ENCODE results near the gene INO80B.
"Not testable (repeated sequence)": the region's sequence is repeated elsewhere in the genome, so short reads cannot be mapped to it uniquely, and the experiment has no call there.

Gene INO80B

DNA sequence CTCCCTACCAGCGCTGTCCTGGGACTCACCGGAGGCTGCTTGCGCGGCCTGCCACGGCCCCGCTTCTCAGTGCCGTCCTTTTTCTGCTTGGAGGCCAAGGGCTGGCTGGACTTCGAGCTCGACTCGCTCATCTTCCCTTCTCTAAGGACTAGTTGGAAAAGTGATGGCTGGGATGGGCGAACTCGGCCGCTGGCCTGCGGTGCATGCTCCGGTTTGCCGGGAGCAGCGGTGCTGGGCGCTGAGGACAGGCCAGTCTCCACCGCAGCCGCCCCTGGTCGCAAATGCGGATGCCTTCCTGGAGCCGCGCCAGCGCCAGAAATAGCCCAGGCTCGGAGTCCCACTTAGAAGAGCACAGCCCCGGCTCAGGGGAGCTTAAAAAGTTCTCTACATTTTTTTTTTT, 36.6 kb upstream of the INO80B start:
- Histone ChIP-seq H3K9me3 (ENCODE audit: control insufficient read depth, insufficient read depth, low read length) (no peaks in the 10 kb centered on the region), H3K27me3 (ENCODE audit: control insufficient read depth, insufficient read depth, low read length) (no peaks in the 10 kb centered on the region), H3K4me1 (ENCODE audit: control insufficient read depth, insufficient read depth, low read length) (no peaks in the 10 kb centered on the region), H3K27ac (ENCODE audit: low read length) (no peak overlapping the region), H3K36me3 (ENCODE audit: control insufficient read depth, insufficient read depth, low read length) (no peaks in the 10 kb centered on the region), H3K4me3 (ENCODE audit: low read length) (no peak overlapping the region)
- DNase-seq (ENCODE audit: low read depth, low spot score), result no peak
- WGBS (ENCODE audit: insufficient coverage, insufficient read length), result no CpG with 5 or more reads among the region's 27 CpGs

DNA sequence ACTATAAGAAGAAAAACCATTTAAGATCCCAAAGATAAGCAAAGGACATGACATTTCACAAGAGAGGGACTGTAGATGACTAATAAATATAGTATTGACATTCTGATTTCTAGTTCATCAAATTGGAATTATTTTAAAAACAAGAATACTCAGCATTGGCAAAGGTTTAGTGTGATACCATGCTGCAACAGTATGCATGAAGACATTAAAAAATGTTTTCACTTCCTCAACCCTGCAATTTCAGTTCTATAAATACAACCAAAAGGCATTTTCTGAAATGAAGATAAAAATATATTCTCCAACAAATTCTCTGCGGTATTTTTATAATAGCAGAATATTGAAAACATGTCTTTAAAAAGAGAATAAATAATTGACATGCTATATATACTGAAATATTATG, 35.5 kb upstream of the INO80B start:
- WGBS (ENCODE audit: insufficient coverage, insufficient read length), result no CpG with 5 or more reads among the region's 1 CpG
- Histone ChIP-seq H3K27me3 (ENCODE audit: control insufficient read depth, insufficient read depth, low read length) (no peaks in the 10 kb centered on the region), H3K36me3 (ENCODE audit: control insufficient read depth, insufficient read depth, low read length) (no peaks in the 10 kb centered on the region), H3K9me3 (ENCODE audit: control insufficient read depth, insufficient read depth, low read length) (no peaks in the 10 kb centered on the region), H3K4me1 (ENCODE audit: control insufficient read depth, insufficient read depth, low read length) (no peaks in the 10 kb centered on the region), H3K27ac (ENCODE audit: low read length) (no peak overlapping the region), H3K4me3 (ENCODE audit: low read length) (no peak overlapping the region)
- no peak for DNase-seq (ENCODE audit: low read depth, low spot score)

DNA sequence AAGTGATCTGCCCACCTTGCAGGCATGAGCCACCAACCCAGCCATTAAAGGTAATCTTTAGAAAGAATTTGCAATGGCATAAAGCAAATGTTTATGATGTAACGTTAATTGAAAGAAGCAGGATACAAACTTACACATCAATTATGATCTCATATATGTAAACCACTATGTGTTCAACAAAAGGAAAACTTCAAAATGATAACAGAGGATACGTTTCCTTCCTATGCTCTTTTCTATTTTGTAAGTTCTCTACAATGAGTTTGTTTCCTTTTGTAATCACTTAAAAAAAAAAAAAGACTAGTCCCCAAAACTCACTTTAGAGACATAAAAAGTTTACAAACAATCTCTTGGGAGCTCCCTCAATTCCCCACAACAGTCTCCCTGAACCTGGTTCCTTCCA, 34.9 kb upstream of the INO80B start:
- no peak overlapping the region for H3K4me3 ChIP-seq (ENCODE audit: low read length)
- H3K27me3 ChIP-seq (ENCODE audit: control insufficient read depth, insufficient read depth, low read length), result no peaks in the 10 kb centered on the region
- no peak overlapping the region for H3K27ac ChIP-seq (ENCODE audit: low read length)
- H3K9me3 ChIP-seq (ENCODE audit: control insufficient read depth, insufficient read depth, low read length), result no peaks in the 10 kb centered on the region
- H3K36me3 ChIP-seq (ENCODE audit: control insufficient read depth, insufficient read depth, low read length), result no peaks in the 10 kb centered on the region
- no peaks in the 10 kb centered on the region for H3K4me1 ChIP-seq (ENCODE audit: control insufficient read depth, insufficient read depth, low read length)
- DNase-seq (ENCODE audit: low read depth, low spot score), result no peak
- WGBS (ENCODE audit: insufficient coverage, insufficient read length), result no CpG with 5 or more reads among the region's 2 CpGs

DNA sequence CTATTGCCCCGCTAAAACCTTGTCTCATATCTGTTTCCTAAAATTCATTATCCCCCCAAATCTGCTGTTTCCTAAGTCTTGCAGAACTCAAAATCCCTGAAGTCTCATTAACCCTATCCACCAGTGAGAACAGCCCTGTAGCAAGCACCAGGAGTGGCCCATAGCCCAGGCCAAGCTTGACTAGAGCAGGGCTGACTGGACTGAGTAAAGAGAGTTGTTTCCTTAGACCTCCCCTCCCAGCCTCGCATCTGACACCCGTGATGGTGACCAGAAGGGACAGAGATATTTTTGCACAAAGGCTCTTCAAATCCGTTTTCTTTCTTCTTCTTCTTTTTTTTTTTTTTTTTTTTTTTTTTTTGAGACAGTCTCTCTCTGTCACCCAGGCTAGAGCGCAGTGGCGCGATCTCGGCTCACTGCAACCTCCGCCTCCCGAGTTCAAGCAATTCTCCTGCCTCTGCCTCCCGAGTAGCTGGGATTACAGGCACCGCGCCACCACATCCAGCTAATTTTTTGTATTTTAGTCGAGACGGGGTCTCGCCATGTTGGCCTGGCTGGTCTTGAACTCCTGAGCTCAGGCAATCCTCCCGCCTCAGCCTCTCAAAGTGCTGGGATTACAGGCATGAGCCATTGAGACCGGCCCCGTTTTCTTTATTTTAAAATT, 34.3 kb upstream of the INO80B start:
- H3K27me3 ChIP-seq (ENCODE audit: control insufficient read depth, insufficient read depth, low read length); H3K4me1 ChIP-seq (ENCODE audit: control insufficient read depth, insufficient read depth, low read length); H3K9me3 ChIP-seq (ENCODE audit: control insufficient read depth, insufficient read depth, low read length); H3K4me3 ChIP-seq (ENCODE audit: low read length); DNase-seq (ENCODE audit: low read depth, low spot score); H3K27ac ChIP-seq (ENCODE audit: low read length); H3K36me3 ChIP-seq (ENCODE audit: control insufficient read depth, insufficient read depth, low read length): not testable (repeated sequence)
- WGBS (ENCODE audit: insufficient coverage, insufficient read length), result no CpG with 5 or more reads among the region's 19 CpGs

DNA sequence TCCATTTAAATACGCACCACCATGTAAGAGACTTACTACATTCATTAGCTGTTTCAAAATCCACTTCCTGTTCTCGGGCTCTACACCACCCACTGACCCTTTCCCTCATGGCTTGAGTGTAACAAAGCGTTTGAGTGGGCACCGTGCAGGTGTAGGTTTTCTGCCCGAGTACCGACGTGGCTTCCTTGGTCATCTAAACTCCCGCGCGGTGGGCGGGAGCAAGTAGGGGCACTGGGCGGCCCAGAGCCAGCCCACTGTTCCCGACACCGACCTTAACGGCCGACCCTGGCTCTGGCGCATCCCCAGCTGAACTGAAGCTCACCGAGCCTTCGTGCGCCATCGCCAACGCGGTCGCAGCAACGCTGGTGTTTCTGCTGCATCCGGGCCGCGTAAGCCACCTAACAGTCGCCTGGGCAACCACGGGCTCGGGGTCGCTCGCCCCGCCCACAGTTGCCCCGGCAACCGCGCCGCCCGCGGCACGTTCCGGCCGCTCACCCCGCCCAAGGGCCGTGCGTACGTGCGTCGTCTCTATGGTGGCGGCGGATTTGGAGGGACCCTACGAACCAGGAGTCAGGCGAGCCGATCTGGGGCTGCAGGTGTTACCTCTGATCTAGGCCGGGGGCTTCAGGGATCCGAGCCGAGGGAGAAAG, 33.5 kb upstream of the INO80B start, which contains the start of the genes C2orf81 and WDR54:
C2orf81 (minus strand) TSS at position 399 of the 650 bp plus-strand sequence; CDS start at position 340, 59 bp downstream.
WDR54 (plus strand) TSS at position 510 of the 650 bp plus-strand sequence. CDS start 424 bp downstream, outside the sequence.
- peak; percentile 79 for DNase-seq (ENCODE audit: low read depth, low spot score)
- peak within 1 kb of the TSS; percentile 53; the same call in 1 of the 2 replicates for H3K4me3 ChIP-seq (ENCODE audit: low read length)
- H3K27me3 ChIP-seq (ENCODE audit: control insufficient read depth, insufficient read depth, low read length), result no peaks in the 10 kb centered on the region
- H3K27ac ChIP-seq (ENCODE audit: low read length), result no peak within 1 kb of the TSS
- WGBS (ENCODE audit: insufficient coverage, insufficient read length), result no CpG with 5 or more reads among the region's 57 CpGs
- no peaks in the 10 kb centered on the region for H3K4me1 ChIP-seq (ENCODE audit: control insufficient read depth, insufficient read depth, low read length)
- 0 out of 2 replicates have a peak, but pooled peaks cover 6% of the 10 kb centered on the region for H3K36me3 ChIP-seq (ENCODE audit: control insufficient read depth, insufficient read depth, low read length)
- H3K9me3 ChIP-seq (ENCODE audit: control insufficient read depth, insufficient read depth, low read length), result no peaks in the 10 kb centered on the region

DNA sequence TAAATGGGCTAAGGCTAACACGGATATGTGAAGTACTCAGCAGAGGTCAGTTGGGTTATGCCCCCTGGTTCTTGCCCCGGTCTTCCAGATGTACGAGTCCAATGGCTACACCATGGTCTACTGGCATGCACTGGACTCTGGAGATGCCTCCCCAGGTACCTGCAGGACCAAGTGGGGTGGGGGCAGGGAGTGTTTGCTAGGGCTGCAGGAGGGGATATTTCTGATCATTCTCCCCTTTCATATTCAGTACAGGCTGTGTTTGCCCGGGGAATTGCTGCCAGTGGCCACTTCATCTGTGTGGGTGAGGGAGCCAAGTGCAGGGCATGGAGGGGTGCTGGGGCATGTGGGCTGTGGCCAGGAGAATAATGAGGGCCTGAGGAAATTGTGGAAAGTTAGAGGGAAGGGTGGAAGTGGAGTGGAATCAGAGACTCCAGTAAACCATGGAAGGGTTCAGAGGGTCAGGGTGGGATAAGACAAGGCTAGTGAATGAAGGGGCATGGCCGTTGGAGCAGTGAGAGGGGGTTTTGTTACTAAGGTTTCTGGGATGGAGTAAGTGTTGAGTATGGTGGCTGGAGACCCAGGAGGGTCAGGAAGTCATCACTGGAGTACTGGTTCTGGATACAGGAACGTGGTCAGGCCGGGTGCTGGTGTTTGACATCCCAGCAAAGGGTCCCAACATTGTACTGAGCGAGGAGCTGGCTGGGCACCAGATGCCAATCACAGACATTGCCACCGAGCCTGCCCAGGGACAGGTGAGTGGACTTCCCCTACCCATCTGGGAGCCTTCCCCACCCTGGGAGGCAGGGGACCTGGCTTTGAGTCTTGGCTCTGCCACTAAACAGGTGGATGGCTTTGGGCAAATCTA, 31.4 kb upstream of the INO80B start:
- DNase-seq (ENCODE audit: low read depth, low spot score), result no peak
- no CpG with 5 or more reads among the region's 9 CpGs for WGBS (ENCODE audit: insufficient coverage, insufficient read length)

DNA sequence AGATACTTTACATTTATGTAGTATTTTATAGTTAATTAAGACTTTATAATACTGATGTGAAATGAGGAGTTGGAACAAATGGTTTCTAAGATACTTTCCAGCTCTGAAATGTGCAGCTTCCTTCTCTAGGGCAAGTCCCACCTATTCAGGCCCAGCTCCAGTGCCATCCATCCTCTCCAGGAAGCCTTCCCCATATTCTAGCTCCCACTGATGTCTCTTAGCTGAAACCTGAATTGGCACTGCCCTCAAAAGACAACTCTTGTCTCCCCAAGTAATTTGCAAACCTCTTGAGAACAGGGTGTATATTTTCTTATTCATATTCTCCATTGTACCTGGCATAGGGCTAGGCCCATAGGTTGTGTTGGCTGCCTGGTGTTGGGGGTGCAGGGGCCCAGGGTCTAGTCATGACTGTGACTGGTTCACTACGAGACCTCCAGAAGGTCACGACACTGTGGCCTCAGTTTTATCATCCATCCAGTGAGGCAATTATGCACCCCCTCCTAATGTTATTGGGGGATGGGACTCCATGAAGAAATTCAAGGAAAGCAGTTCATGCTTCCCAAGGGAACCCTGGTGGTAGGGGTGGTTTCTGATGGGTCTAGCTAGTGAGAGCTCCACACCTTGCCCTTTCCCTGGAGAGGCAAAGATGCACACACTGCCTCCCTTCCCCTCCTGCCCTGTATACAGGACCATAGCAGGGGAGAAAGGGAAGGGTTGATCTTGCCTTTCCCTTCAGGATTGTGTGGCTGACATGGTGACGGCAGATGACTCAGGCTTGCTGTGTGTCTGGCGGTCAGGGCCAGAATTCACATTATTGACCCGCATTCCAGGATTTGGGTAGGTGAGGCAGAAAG, 30.5 kb upstream of the INO80B start:
- Histone ChIP-seq H3K4me3 (ENCODE audit: low read length) (no peak overlapping the region), H3K27ac (ENCODE audit: low read length) (no peak overlapping the region), H3K27me3 (ENCODE audit: control insufficient read depth, insufficient read depth, low read length) (no peaks in the 10 kb centered on the region), H3K4me1 (ENCODE audit: control insufficient read depth, insufficient read depth, low read length) (no peaks in the 10 kb centered on the region), H3K36me3 (ENCODE audit: control insufficient read depth, insufficient read depth, low read length) (peaks cover 18% of the 10 kb centered on the region), H3K9me3 (ENCODE audit: control insufficient read depth, insufficient read depth, low read length) (no peaks in the 10 kb centered on the region)
- no peak for DNase-seq (ENCODE audit: low read depth, low spot score)
- WGBS (ENCODE audit: insufficient coverage, insufficient read length), result no CpG with 5 or more reads among the region's 5 CpGs

More for the DNA sequence above, 31.4 kb upstream of the INO80B start:
- Histone ChIP-seq H3K27me3 (ENCODE audit: control insufficient read depth, insufficient read depth, low read length) (no peaks in the 10 kb centered on the region), H3K36me3 (ENCODE audit: control insufficient read depth, insufficient read depth, low read length) (peaks cover 9% of the 10 kb centered on the region; the same call in 1 of the 2 replicates), H3K27ac (ENCODE audit: low read length) (no peak overlapping the region), H3K4me1 (ENCODE audit: control insufficient read depth, insufficient read depth, low read length) (no peaks in the 10 kb centered on the region), H3K4me3 (ENCODE audit: low read length) (no peak overlapping the region), H3K9me3 (ENCODE audit: control insufficient read depth, insufficient read depth, low read length) (no peaks in the 10 kb centered on the region)

DNA sequence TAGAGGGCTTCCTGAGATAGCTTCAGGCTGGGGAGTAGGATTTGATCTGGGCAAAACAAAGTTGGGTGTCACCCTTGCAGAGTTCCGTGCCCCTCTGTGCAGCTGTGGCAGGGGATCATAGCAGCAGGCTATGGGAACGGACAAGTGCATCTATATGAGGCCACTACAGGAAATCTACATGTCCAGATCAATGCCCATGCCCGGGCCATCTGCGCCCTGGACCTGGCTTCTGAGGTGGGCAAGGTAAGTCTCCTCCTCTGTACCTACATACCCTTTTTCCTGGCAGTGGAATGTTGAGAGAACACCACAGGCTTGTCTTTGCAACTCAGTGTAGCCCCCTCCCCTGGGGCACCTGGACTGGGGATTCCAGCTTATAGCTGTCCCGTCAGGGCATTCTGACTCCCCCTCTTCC, 29.9 kb upstream of the INO80B start:
- Histone ChIP-seq H3K9me3 (ENCODE audit: control insufficient read depth, insufficient read depth, low read length) (no peaks in the 10 kb centered on the region), H3K27ac (ENCODE audit: low read length) (no peak overlapping the region), H3K4me3 (ENCODE audit: low read length) (no peak overlapping the region), H3K27me3 (ENCODE audit: control insufficient read depth, insufficient read depth, low read length) (no peaks in the 10 kb centered on the region), H3K36me3 (ENCODE audit: control insufficient read depth, insufficient read depth, low read length) (peaks cover 24% of the 10 kb centered on the region), H3K4me1 (ENCODE audit: control insufficient read depth, insufficient read depth, low read length) (no peaks in the 10 kb centered on the region)
- no CpG with 5 or more reads among the region's 5 CpGs for WGBS (ENCODE audit: insufficient coverage, insufficient read length)
- DNase-seq (ENCODE audit: low read depth, low spot score), result no peak

DNA sequence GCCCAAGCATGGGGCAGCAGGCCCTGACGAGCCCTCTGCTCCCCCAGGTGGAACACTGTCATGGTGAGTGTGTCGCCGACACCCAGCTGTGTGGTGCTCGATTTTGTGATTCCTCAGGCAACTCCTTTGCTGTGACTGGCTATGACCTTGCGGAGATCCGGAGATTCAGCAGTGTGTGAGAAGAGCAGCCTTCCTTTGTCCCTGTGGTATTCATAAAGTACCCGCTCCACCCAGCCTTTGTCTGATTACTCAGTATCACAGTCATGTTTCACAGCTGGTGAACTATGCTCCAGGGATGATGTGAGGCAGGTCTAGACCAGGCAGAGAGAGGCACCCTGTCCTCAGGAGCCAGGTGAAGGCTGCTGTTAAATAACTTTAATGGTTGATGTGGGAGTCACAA, 29.4 kb upstream of the INO80B start:
- DNase-seq (ENCODE audit: low read depth, low spot score), result no peak
- H3K9me3 ChIP-seq (ENCODE audit: control insufficient read depth, insufficient read depth, low read length), result no peaks in the 10 kb centered on the region
- no peaks in the 10 kb centered on the region for H3K4me1 ChIP-seq (ENCODE audit: control insufficient read depth, insufficient read depth, low read length)
- no peak overlapping the region for H3K4me3 ChIP-seq (ENCODE audit: low read length)
- WGBS (ENCODE audit: insufficient coverage, insufficient read length), result no CpG with 5 or more reads among the region's 7 CpGs
- H3K27ac ChIP-seq (ENCODE audit: low read length), result no peak overlapping the region
- H3K27me3 ChIP-seq (ENCODE audit: control insufficient read depth, insufficient read depth, low read length), result no peaks in the 10 kb centered on the region
- H3K36me3 ChIP-seq (ENCODE audit: control insufficient read depth, insufficient read depth, low read length), result peaks cover 29% of the 10 kb centered on the region

Measured in iPS DF 6.9 (cell line).